Left colon (tissue), 2 donors: Measurements from ENCODE around the gene PDGFA. TPM values are rescaled to one million over a fixed set of nuclear protein-coding genes. Genes with fewer than 3 reads are reported as not detected.

Experiments used
- total RNA-seq, 2 donors: library from RNA; stranded (reverse); fragmentation: NEBNext Ultra II Directional; extraction: Animal tissue kit (Norgen Biotek cat#: 25700); gene quantifications; one replicate each; pipeline ENCODE4 v1.2.1, GENCODE V29; 2021
- donor health status: DM: no; HTN: no; CAD: no.
- donor health status: DM: yes; HTN: yes; CAD: no.

PDGFA gene
- total RNA-seq, 2 donors from 2014 or later, result 58.7 to 80.2 TPM

Other genes with a start within 250 kb of the PDGFA start
- gene FOXL3, start 229.7 kb downstream of the PDGFA start, total RNA-seq, result under 1 TPM in 1 of 2 donors, not detected in 1; 0.92 TPM
- 10 to 100 TPM; 27.8 to 37.1 TPM for gene DNAAF5, start 206.9 kb upstream of the PDGFA start, total RNA-seq
- 10 to 100 TPM; 26.5 to 31.0 TPM for gene PRKAR1B, start 207.4 kb upstream of the PDGFA start, total RNA-seq